GM18508 (cell line): Measurements from ENCODE around the gene SPEM1.

Source experiments
- ATAC-seq: cut with Tn5 transposase; IDR thresholded peaks from one replicate; pipeline ENCODE4 v1.9.1; 2021; ENCODE audit warnings: moderate number of reproducible peaks; ENCODE audit not compliant: insufficient read depth, unreplicated experiment

Gene SPEM1

GRCh38 chr17:7438656-7439460, 18.7 kb downstream of the SPEM1 start:
- no peak for ATAC-seq

GRCh38 chr17:7439462-7440112, 19.5 kb downstream of the SPEM1 start, which contains the start of gene FGF11:
Gene FGF11 (plus strand): TSS chr17:7439512. CDS start chr17:7439621, 109 bp downstream.
- ATAC-seq: no peak

GRCh38 chr17:7440113-7440833, 20.1 kb downstream of the SPEM1 start:
- ATAC-seq: no peak

GRCh38 chr17:7440834-7441195, 20.7 kb downstream of the SPEM1 start:
- no peak for ATAC-seq

GRCh38 chr17:7441266-7441665, 21.1 kb downstream of the SPEM1 start:
- no peak for ATAC-seq

- ATAC-seq: no peak
These were observed 22.0 kb downstream of the SPEM1 start for GRCh38 chr17:7442142-7442541.

- no peak for ATAC-seq
These were observed 23.7 kb downstream of the SPEM1 start for GRCh38 chr17:7443499-7444485.

- no peak for ATAC-seq
These were observed 24.8 kb downstream of the SPEM1 start, which contains the start of gene CHRNB1 for GRCh38 chr17:7444682-7445618. Gene CHRNB1 (plus strand): TSS chr17:7445061. CDS start chr17:7445128, 67 bp downstream.

GRCh38 chr17:7445619-7445968, 25.5 kb downstream of the SPEM1 start:
- no peak for ATAC-seq

GRCh38 chr17:7448461-7448860, 28.3 kb downstream of the SPEM1 start:
- ATAC-seq: no peak

- ATAC-seq: no peak
These were observed 39.9 kb downstream of the SPEM1 start for GRCh38 chr17:7459961-7460545.

GRCh38 chr17:7460850-7461660, 40.9 kb downstream of the SPEM1 start:
- ATAC-seq: no peak

- ATAC-seq: no peak
These were observed 42.6 kb downstream of the SPEM1 start for GRCh38 chr17:7462474-7463371.

GRCh38 chr17:7463372-7463846, 43.3 kb downstream of the SPEM1 start:
- ATAC-seq: no peak

GRCh38 chr17:7464081-7464480, 44.0 kb downstream of the SPEM1 start:
- no peak for ATAC-seq

GRCh38 chr17:7465597-7466275, 45.6 kb downstream of the SPEM1 start:
- no peak for ATAC-seq
